Cardiac septum (tissue), 1 donor: ENCODE data around the gene DLEU7. TPM values are rescaled to one million over a fixed set of nuclear protein-coding genes. Genes with fewer than 3 reads are reported as not detected.

Experiments used
- DNase-seq: peaks from one replicate; pipeline ENCODE4 v3.0.0-alpha.2; 2020; ENCODE audit warnings: low spot score
- intact Hi-C: fragments of 100-400 bp; cut with DNase I; formaldehyde crosslinking; loops from one replicate; pipeline ENCODE4 v1.14.0; 2022
- long read RNA-seq: library from polyadenylated mRNA; unstranded; transcript quantifications from one replicate; pipeline ENCODE4 v2.0.0, GENCODE V29; 2021
- total RNA-seq: library from RNA; stranded (reverse); fragmentation: NEBNext Ultra II Directional; extraction: Animal tissue kit (Norgen Biotek cat#: 25700); gene quantifications from one replicate; pipeline ENCODE4 v1.2.1, GENCODE V29; 2021
- donor health status: DM: no; HTN: no; CAD: no.

The DLEU7 gene
- not detected for total RNA-seq
- long read RNA-seq: 0 reads

DNA sequence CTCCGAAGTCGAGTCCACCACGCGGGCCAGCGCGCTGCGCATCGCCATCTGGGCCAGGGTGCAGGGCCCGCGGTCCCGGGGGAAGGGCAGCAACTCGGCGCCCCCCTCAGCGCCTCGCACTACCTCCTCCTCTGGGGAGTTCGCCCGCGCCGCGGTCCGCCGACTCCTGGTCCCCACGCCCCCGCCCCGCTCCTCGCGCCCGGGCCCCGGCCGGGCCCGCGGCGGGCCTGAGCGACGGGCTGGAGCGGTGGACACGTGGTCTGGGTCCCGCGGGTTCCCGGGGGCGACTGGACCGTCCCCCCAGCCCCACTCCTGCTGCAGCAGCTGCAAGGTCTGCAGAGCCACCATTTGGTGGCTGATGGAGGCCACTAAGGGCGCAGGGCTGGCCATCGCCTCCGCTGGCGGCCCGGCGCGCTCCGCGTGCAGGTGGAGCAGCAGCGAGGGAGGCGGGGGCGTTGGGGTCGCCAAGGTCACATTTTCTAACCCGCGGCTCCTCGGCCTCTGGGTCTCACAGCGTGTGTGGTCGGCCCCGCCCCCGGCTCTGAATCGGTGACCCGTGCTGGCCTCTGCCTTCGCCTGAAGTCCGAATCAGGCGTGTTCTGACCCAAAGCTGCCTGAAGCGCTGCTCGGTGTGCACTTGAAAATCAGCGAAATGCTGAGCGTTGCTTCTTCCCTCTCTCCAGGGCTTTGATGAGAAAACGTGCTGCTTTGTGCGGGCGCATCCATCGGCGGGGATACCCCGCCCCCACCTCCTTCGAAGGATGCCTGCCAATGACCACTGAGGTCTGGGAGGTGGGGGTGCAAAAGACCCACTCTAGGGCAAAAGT lies at the start of gene DLEU7:
Gene DLEU7, minus strand, starts transcription at position 436 of the 827 bp plus-strand sequence. Its CDS starts 46 bp downstream, at position 390.
- DNase-seq: no peak
- intact Hi-C loops: no loop called here

DNA sequence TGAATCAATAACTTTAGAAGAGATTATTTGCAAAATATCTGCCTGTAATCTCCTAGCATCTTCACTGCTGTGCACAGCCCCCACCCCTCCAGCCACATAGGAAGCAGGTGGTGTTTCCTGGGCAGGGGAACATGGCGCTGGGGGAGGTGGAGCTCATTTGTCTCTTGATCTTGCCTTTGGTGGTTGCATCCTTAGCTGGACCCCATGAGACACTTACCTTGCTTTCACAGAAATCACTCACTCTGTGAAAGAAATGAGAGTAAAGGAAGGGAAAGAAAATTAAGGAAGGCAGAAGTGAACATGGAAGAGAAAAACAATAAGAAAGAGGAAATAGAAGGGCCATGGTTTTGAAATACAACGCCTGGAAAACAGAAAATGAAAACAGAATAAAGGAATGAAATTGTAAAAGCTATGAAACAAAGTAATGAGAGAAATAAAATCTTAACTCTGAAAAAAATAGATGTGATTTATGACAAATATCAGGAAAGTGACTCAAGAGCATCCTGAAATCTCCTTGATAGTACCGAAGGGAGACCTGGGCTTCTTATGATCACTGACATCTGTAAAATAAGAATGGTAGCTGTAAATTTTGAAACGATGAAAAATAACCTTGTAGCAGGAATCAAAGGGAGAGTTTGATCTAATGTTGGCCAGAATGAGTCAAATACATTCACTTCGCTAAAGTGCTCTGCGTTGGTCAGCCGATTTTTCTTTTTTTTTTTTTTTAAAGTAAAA lies 48.9 kb upstream of the DLEU7 start:
- intact Hi-C loops: no loop called here
- no peak for DNase-seq

DNA sequence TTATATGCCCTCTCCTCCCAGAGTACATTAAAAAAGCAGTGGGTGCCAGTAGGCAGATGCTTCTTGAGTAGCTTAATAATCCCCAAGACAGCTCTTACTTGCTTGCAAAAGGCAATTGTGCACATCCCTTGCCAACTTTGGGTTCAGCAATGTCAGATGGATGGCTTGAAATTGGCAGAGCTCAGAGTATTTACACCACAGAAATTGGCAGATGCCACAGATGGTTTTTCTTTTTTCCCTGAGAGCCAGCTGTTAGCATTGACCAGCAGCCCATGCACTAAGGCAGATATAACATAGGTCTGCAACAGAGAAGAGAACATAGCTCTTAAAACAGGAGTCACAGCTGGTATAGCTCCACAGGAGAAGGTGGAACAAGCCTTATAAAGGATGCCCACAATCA lies 47.7 kb upstream of the DLEU7 start:
- no peak for DNase-seq
- intact Hi-C loops: no loop called here

DNA sequence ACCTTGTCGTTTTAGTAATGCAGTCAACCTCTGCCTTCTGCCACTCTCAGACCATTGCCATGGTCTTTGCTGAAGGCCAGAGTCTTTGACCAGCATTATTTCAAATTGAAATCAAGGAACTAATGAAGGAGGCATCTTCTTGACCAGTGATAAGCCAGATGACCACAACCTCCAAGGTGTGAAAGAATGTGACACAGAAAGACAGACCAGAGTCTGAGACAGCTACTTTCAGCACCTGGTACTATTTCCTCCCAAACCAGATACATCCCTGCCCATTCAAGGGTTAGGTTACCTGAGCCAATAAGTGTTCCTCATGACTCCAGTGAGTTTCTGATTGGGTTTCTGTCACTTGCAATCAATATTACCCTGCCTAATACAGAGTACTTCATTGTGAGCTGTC lies 45.8 kb upstream of the DLEU7 start:
- DNase-seq: no peak
- intact Hi-C loops: no loop called here

DNA sequence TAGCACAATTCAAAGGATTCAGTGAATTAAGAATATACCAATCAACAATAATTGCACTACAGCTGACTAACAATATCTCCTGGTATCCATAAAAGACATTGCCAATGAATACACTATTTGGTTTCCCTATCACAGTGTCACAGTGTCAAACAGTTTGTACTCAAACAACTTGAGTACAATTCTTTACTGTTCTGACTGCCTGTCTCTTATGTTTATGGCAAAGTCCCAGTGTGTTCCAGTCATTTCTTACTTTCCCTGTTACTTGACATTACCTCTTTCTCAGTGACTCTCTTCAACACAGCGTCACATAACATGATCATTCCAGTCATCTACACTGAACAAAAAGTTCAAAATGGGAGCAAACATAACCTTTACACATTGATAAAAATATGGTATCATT lies 44.9 kb upstream of the DLEU7 start:
- intact Hi-C loops: no loop called here
- DNase-seq: no peak

DNA sequence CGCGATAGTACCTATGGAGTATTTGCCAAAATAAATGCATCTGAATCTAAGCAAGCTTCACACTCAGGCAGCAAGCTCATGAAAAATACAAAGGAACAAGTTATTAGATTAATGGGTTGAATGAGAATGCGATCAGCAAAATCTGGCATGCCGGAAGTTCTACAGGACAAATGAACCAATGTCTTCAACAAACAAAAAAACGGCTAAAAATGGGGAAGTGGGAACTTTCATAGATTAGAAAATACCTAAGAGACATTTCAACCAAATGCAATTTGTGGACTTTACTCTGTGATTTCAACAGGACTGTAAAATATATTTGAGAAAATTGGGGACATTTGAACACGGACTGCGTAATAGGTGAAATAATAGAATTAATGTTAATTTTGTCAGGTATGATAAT lies 43.7 kb upstream of the DLEU7 start:
- intact Hi-C loops: no loop called here

GRCh38 chr13:50884265-50884664 lies 40.8 kb upstream of the DLEU7 start:
- no peak for DNase-seq
- intact Hi-C loops: no loop called here

More for the DNA sequence above, 43.7 kb upstream of the DLEU7 start:
- DNase-seq: no peak

DNA sequence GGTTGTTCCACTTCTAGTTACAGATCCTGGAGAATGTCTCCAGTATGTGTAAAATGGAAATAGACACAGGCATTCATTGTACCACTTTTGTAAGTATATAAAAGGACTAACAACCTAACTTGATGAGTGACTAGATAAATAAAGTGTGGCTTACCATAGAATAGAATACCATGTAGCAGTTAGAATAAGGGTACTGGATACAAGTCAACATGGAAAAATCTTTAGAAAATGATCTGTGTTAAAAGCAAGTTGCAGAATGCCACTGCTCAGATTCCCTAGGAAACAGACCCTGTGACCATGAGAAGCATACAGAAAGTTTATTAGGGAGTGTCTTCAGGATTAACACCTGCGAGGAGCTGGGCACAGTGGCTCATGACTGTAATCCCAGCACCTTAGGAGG lies 40.2 kb upstream of the DLEU7 start:
- intact Hi-C loops: no loop called here
- DNase-seq: no peak

DNA sequence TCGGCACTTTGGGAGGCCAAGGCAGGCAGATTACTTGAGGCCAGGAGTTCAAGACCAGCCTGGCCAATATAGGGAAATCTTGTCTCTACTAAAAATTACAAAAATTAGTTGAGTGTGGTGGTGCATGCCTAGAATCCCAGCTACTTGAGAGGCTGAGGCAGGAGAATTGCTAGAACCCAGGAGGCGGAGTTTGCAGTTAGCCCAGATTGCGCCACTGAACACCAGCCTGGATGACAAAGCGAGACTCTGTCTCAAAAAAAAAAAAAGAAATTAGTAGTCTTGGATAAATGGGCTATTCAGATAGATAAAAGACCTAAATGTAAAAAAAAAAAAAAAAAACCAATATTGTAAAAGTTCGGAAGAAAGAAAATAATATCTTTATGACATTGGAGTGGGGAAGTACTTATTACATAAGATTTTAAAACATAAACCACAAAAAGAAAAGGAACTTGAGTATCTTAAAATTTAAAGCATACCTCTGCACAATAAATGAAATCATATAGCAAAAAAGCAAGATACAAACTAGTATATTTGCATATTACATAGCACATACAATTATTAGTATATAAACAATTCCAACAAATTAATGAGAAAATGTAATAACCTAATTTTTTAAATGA lies 39.4 kb upstream of the DLEU7 start:
- no peak for DNase-seq
- intact Hi-C loops: no loop called here

DNA sequence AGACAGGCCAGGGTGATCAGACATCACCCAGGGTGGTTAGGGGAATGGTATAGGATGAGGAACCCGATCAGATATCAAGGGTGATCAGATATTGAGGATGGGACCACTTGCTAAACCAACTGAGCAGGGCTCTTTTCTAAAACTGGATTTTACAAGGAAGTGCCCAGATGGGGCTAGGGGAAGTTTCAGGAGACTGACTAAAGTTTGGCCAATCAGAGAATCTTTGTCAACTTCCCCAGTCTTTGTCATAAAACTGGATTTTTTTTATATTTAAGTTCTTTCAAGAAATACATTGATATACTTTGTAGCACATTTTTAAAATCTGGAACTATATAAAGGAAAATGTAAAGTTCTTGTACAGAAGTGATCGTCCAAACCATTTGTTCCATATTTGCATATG lies 30.5 kb upstream of the DLEU7 start:
- intact Hi-C loops: no loop called here
- DNase-seq: no peak

- no peak for DNase-seq
- intact Hi-C loops: no loop called here
Measured at GRCh38 chr13:50873467-50873866, 30.0 kb upstream of the DLEU7 start.

DNA sequence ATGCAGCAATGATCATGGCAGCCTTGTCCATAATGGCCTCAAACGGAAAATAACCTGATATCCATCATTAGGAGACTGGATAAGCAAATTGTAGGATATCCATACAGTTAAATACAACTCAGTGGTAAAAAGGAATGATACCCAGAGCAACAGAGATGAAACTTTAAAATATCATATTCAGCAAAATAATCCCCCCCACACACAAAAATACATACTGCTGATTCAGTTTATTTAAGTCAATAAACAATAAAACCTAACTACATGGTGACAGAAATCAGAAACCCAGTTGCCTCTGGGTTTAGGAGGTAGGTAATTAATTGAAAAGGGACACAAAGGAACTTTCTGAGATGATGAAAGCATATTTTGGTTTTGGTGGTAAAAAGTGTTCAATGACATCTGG lies 27.9 kb upstream of the DLEU7 start:
- no peak for DNase-seq
- intact Hi-C loops: no loop called here

DNA sequence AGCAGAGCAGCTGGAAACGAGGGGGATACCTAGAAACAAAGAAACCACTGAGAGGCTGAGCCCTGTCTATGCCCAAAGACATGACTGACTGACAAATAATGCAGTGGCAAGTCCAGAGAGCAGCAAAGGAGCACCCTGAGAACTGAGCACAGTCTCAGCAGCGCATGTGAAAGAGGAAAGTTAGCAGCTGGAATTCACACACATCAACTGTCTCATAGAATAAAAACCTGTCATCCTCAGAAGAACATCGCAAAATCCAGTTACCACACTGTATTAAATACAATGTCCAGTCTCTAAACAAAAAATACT lies 24.1 kb upstream of the DLEU7 start:
- DNase-seq: no peak
- intact Hi-C loops: no loop called here

GRCh38 chr13:50866817-50867636 lies 23.5 kb upstream of the DLEU7 start:
- DNase-seq: no peak
- intact Hi-C loops: no loop called here

DNA sequence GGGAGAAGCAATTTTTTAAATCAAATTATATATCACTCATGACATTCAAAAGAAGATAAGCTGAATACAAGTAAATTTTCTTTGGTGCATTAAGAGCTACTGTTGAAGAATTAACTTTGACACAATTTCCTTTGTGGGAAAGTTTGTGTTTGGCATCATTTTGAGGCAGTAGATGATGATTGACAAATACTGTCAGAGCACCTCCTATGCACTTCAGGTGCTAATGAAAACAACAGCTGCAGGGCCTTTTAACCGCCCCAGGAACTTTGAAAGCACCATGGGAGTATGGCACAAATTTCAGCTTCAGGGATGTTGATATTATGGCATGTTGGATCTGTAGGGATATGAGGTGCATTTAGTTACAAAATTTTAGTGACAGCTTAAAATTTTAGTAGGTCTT lies 21.0 kb upstream of the DLEU7 start:
- intact Hi-C loops: no loop called here
- DNase-seq: no peak

GRCh38 chr13:50855681-50856080 lies 12.2 kb upstream of the DLEU7 start:
- no peak for DNase-seq
- intact Hi-C loops: no loop called here

DNA sequence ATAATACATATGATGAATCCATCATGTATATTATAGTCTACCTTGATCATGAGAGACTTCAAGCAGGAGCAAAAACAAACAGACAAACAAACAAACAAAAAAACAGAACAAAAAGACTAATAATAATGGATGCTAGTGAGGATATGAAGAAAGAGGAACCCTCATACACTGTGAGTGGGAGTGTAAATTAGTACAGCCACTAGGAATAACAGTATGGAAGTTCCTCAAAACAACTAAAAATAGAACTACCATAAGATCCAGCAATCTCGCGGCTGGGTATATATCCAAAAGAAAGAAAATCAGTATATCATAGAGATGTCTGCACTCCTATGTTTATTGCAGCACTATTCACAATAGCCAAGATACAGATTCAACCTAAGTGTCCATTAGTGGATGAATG lies 7.0 kb upstream of the DLEU7 start:
- DNase-seq: no peak
- intact Hi-C loops: no loop called here

- intact Hi-C loops: no loop called here
- DNase-seq: no peak
Measured at GRCh38 chr13:50847501-50847900, 4.0 kb upstream of the DLEU7 start.

- intact Hi-C loops: no loop called here
- no peak for DNase-seq
Measured at GRCh38 chr13:50846861-50847475, 3.5 kb upstream of the DLEU7 start.

GRCh38 chr13:50845211-50845610 lies 1.7 kb upstream of the DLEU7 start:
- no peak for DNase-seq
- intact Hi-C loops: no loop called here
